Ovary (tissue), 3 donors: ENCODE measurements around the gene MPHOSPH9.

Experiments
- CTCF ChIP-seq, 3 donors: fragments of 450-650 bp in 2 of 3; fragments of 200-600 bp in 1 of 3; IDR thresholded peaks; one replicate each; pipeline versions ENCODE4 v1.5.1 to v1.8.0; 2016 to 2022; ENCODE audit warnings: antibody characterized with exemption in 3 of 3, mild to moderate bottlenecking in 1 of 3
- POLR2A ChIP-seq: fragments of 450-650 bp; IDR thresholded peaks from one replicate; pipeline ENCODE4 v1.6.1; 2017; ENCODE audit warnings: antibody characterized with exemption, mild to moderate bottlenecking, moderate library complexity
- donor health status: DM: no; HTN: no; CAD: no.

DNA sequence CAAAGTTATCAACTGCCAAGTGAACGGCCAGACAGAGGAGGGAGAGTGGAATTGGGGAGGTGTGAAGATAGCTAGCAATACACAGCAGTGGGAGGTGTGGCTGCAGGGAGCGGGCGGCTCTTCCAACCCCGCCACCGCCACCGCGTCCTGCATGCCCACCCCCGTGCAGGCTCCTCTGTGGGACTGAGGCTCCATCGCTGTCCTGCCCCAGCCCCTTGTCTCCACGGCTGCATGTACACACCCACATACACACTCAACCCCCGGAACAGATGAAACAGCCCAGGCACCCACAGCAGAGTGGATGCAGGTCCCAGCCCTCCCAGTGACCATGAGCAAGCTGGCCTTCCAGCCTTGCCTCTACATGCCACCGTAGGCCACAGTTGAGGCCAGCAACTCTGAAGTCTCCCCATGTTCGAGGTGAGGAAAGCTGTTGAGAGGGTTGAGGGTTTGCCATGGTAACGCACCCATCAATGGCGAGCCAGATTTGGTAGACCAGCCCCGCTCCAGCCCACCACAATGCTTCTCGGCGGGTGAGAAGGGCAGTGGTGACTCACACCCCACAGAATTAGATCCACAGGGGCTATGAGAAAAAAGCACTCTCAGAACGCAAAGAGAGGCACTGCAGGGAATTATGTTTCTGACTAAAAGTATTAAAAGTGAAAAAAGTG lies 121.3 kb downstream of the MPHOSPH9 start:
- TF ChIP-seq CTCF (IDR thresholded peaks at IDR 0.05): no peak
- no peak for TF ChIP-seq POLR2A
